ENCODE data around the gene CAMK2N2.

GRCh38 chr3:184229394-184230080 is 31.8 kb downstream of the CAMK2N2 start, which contains the start of gene VWA5B2:
- TF ChIP-seq EP300 (IDR thresholded peaks at IDR 0.05; ENCODE audit: low read depth), result no peak
- TF ChIP-seq POLR2A (IDR thresholded peaks at IDR 0.05), result no peak

Data from transverse colon (tissue), 1 donor.